HG03064 (cell line): ENCODE results near the gene HPSE2.
A peak's percentile ranks its signal among the peaks of the same experiment; 100 is the strongest.

ENCODE experiments used
- ATAC-seq: cut with Tn5 transposase; IDR thresholded peaks from one replicate; pipeline ENCODE4 v1.9.1; 2021; ENCODE audit warnings: low read depth; ENCODE audit not compliant: unreplicated experiment

HPSE2 gene

DNA sequence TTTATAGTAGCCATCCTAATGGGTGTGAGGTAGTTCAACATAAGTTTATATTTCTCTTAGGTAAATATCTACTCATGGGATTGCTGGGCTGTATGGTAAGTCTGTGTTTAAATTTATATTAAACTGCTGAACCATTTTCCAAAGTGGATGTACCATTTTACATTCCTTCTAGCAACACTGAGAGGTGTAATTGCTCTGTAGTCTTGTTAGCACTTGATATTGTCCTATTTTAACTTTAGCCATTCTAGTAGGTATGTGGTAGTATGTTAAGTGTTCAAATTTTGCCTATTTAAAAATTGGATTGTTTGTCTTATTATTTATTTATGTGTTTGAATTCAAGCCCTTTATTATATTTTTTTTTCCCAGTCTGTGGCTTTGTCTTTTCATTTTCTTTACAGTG lies 786.4 kb downstream of the HPSE2 start:
- ATAC-seq: no peak

DNA sequence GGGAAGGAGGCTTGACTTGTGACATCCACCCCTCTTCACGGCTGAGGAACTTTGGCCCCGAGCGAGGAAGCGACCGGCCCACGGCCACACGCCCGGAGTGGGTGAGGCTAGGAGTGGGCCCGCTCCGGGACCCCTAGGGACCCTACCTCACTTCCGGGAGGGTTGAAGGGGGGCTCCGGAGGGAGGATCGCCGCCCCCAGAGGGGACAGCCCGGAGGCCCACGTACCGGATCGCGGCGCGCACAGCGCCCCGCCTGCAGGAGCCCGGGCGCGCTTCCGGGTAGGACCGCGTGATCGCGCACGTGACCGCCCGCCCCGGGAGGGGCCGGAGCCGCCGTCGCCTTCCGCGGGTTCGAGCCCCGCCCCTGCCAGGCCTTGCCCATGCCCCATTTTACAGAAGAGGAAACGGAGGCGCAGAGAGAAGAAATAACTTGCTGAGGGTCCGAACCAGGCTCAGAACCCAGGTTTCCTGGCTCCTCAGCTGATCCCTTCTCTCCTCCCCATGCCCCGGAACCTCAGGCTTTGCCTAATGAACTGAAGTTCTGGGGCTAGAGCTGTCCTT lies 788.9 kb downstream of the HPSE2 start, which contains the start of gene HPS1:
Gene HPS1, minus strand, starts transcription at position 275 of the 561 bp plus-strand sequence. CDS start 3,695 bp downstream, outside the sequence.
- ATAC-seq: peak; percentile 86

- peak; percentile 3 for ATAC-seq
These were observed 789.4 kb downstream of the HPSE2 start for GRCh38 chr10:98446151-98446660.

- no peak for ATAC-seq
These were observed 790.3 kb downstream of the HPSE2 start for GRCh38 chr10:98445200-98445812.

GRCh38 chr10:98444314-98445006 lies 791.2 kb downstream of the HPSE2 start:
- no peak for ATAC-seq

GRCh38 chr10:98438715-98439114 lies 796.9 kb downstream of the HPSE2 start:
- no peak for ATAC-seq

DNA sequence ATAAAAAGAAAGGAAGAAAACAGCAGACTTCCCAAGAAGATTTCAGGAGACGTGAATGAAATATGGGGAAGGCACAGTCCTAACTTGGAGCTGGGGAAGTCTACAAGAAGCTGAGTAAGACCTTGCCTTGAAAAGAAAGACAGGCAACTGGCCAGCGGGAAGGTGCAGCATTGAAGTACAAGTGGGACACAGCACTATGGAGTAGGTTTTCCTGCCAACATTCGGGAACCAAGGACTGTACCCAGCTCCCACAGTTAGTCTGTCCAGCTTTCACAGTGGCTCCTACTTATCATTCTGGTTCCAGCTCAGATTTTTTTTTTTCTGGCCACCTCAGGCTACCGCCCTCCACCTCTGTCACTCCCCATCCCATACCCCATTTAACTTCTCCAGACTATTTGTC lies 798.9 kb downstream of the HPSE2 start:
- ATAC-seq: no peak

DNA sequence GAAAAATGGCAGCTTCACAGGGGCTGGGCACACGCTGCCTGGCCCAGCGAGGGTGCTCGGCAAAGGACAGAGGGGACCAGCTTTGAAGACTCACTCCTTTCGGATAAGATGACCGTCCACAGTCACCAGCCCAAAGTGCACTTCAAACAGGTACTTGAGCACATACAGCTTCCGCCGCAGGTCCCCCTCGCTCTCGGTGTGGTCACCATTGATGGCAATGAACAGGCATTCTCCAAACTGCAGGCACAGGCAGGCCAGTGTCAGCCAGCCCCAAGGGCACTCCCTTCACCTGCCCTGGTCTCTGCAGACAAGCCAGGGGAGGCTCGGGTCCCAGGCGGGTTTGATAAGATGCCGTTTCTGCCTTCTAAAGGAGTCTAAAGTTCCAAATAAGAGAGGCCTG lies 800.5 kb downstream of the HPSE2 start:
- no peak for ATAC-seq

DNA sequence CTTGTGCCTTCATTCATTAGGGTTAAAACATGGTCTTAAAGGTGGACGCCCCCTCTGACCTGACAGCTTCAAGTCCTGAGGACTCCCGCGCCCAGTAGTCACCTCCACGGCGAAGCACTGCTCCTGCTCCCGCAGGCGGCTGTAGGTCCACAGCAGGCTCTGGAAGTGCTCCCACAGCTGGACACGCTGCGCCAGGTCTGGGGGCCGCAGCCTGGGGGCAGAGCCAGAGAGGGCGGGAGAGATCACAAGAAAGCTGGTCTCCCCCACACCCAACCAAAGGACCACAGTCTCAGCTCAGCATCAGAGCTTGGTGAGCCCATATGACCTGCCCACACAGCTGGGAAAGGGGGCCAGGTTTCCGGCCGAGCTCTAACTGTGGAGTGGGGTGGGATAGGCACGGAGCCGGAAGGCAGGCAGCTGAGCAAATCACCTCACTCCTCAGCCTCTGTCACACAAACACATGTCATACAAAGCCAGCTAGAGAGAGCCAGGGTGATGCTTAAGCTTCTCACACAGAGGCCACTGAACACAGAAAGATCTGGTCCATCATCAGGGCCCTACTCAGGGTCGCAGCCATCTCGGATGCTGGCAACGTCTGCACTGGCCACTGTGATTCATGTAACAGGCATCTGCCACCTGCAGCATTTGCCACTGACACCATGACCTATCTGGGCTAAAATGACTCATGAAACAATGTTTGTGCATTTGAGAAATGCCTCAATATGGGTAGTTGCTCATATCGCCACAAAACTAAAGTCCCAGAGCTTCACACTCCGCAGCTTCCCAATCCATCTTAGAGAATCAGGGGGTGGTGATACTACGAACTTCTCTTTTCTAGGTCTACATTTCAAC lies 801.5 kb downstream of the HPSE2 start:
- ATAC-seq: no peak

DNA sequence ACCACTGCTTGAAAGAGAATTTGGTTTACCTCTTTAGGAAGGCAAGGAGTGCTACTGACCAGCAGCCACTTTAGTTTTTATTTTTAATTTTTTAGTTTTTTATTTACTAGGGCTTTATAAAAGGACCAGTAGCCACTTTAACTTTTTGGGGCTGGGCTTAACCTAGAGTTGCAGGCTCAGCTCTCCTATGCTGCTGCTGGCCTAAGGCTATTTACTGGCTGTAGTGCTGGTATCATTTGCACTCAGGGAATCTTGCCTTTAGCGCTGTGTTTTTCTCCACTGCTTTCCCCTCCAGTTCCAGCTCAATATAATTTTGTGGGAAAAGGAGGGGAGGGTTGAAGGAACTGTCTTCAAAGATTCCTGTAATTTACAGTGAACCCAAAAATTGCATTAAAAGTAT lies 802.3 kb downstream of the HPSE2 start:
- no peak for ATAC-seq

DNA sequence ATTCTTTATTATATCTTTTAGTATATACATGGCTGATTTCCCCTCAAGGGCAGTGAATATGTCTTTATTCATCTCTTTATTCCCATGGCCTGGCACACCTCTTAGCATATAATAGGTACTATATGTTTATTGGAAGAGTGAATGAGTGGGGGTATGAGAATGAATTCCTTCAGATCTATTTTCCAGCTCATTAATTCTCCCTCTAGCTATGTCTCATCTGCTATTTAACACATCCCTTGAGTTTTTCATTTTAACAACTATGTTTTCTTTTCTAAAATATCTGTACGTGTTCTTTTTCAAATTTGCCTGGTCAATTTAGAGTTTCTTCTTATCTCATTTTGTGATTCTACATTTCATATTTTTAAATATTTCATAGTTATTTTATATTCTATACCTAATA lies 803.3 kb downstream of the HPSE2 start:
- no peak for ATAC-seq

DNA sequence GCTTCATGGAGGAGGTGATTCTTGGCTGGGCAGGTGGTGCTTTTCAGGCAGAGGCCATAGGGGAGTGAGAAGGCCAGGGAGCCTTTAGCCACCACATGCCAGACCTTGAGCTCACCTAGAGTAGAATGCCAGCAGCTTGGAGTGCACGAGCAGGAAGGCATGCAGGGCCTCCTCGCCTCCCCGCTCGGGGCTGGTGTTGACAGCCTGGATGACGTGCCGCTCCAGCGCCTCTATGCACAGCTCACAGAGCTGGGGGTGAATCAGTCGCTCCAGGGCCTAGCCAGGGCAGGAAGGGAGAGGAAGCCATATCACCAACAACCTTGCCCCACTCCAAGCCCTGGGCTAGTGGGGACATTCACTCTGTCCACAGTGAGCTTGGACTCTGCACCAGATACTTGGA lies 804.6 kb downstream of the HPSE2 start:
- no peak for ATAC-seq

- ATAC-seq: no peak
These were observed 805.2 kb downstream of the HPSE2 start for GRCh38 chr10:98430427-98430826.

DNA sequence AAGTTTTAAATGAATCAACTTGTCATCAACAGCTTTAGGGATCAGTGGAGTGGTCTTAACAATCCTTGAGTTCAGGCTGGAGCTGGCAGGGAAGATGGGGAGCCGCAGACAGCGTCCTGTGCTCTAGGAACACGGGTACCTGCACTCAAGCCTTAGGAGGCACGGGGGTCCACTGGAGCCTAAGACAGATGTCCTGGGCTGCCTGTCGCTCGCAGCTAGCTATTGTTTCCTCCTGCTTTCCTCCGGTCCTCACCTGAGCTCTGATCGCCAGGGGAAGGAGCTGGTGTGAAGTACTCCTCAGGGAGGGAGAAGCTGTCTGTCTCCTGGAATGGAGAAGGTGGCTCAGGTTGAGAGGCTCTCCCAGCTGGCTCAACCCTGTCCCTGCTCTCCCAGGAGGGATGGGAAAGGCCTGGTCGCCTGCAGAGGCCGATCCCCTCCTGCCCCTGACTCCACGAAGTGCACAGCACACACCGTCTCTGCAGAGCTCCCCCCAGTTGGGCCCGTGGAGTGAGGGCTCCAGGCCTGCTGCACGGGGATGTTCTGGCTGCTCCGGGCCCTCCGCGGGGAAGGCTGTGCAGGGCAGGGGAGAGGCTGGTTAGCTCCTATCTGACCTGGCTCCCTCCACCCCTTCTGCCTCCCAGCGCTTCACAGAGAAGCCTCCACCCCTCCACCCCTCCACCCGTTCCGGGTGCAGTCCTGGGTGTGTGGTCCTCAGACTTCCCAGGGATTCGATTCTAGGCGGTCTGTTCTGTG lies 806.2 kb downstream of the HPSE2 start:
- ATAC-seq: no peak

GRCh38 chr10:98427011-98427515 lies 808.6 kb downstream of the HPSE2 start:
- ATAC-seq: no peak

DNA sequence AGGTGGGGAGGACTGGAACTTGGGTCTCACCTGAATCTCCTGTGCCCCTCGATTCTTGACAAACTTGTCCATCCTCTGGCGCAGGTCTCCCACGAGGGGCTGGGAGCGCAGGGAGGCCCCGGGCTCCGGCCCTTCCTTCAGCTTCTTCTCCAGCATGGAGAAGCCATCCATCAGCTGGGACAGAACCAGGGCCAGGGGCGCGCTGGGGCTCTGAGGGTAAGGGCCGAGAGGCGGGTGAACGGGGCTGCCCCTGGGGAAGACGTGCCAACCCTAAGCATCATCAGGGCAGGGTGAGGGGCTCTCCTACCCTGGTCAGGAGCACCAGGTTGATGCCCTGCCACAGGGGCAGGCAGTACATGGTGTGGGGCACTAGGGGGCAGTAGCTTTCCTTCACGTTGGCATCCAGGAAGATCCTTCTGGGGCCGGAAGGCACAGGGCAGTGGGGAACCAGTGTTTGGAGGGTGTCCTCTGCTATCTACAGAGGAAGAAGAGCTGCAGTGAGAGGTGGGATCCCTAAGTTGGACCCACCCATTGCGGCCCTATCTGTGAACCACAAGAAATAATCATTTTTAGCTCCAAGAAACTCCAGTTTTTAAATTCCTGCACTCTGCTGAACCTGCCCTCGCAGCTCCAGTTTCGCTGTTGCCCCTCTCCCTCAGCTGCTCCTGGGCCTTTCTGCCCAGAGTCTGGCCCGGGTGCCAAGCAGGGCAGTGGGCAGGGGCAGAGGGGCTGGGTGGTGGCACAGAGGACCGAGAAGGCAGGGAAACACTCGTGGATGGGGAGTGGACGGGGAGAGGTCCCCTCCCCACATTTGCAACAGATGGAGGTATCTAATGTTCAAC lies 809.9 kb downstream of the HPSE2 start:
- ATAC-seq: no peak

DNA sequence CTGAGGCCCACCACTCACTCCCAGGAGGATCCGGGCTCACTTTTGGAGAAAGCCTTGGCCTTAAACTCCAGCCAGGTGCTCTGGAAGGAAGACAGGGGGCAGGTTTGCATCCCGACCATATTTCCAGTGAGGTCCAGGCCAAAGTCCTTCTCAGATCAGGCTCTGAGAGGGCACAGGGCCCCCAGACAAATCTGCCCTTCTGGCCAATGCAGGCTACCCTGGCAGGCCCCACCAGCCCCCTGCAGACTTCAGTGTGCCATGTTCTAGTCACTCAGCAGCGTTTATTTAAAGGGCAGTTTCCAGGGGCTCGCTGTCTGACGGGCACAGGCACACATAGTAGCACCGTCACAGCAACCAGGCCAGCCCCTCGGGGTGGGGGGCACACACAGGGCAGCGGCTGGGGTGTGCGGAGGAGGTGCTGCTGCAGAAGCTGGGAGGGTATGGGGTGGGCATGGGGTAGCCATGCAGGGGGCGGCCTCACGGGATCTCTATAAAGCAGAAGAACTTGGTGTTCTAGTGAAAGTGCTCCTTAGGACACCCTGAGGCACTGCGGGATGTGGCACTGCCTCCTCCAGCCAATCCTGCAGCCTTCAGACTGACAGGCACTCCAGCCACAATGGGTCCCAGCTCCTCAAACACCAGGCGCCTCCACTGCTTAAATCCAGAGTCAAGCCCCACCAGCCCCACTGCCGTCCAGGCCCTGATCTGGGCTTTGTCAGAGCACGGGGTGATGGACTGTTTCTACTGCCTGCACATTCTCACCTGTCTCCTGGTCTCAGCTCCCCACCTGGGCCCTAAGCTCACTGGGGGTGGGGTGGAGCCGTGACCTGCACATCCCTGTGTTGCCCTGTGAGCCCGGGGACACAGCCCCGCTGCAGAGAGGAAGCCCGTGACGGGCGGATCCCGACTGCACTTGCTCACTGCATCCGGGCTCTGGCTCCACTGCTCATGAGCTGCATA lies 811.1 kb downstream of the HPSE2 start:
- ATAC-seq: no peak

- no peak for ATAC-seq
These were observed 811.9 kb downstream of the HPSE2 start for GRCh38 chr10:98423691-98424120.
